ENCODE measurements around the gene MAN2B2.
A peak's percentile ranks its signal among the peaks of the same experiment; 100 is the strongest.

Gene MAN2B2

DNA sequence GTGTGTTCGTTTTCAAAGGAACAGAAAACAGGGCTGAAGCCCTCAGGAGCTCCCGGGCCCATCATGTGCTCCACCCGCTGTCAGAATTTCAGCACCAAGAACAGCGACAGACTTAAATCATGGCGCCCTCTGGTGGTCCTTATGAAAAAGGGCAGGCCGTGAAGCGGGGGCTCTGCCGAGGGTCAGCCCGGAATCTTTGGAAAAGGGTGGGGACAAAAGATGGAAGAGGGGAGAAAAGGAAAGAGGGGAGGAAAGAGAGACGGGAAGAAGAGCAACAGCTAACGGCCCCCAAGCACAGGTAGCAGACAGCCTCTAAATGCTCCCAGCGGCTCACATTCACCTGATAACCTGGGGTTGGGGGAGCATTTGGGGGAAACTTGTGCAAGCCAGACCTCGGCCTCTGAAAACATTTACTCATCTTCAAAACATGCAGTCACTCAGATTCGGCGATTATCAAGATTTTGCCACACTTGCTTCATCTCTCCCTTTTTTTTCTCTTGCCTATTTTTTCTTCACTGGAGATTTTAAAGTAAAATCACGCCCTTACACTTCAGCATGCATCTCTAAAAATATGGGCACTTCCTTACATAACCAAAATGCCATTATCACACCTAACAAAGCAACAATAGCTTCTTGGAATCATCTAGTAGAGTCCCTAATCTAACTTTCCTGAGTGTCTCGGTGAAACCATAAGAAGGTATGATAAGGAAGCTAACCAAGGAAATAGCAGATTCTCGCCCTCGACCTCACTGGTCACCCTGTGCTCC lies 28.1 kb upstream of the MAN2B2 start:
- peak; percentile 62 for DNase-seq

DNA sequence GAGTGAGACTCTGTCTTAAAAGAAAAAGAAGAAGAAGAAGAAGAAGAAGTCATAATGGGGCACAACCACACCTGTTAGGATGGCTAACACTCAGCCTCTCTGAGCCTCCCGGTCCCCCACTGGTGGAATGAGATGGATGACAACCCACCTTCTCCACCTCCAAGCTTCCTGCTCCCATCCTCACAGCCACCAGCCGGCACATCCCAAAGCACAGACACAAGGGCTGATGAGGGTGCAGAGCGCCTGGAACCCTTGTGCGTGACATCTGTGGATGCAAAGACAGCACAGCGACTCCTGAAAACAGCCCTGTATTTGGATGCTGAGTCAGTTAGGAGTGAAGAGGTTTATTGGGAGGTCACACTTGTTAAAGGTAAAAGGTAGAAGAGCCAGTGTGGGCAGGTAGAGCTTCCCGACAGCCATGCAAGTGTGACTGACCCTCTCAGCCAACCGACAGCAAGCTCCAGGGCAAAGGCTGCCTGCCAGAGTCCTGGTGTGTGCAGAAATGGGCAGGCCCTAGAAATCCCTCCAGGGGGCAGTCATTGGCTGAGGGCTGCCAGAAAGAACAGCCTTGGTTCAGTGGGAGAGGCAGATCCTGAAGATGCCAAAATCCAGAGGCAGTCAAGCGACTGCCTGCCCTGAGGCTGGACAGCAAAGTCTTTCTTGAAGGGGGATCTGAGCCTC lies 26.6 kb upstream of the MAN2B2 start:
- DNase-seq: peak; percentile 58

DNA sequence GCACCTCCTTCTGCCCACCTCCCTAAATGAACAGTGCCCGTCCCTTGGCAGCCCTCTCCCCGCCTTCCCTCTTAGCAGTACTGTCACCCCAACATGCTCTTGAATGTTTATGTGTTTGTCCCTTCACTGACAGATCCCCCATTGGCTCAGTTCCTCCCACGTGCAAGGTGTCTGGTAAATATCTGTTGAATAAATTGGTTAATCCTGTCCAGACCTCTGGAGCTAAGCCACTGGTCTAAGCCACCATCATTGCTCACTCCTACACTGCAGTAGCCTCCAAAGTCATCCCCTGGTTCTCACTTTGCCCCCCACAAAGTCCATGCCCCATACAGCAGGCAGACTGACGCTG lies 26.1 kb upstream of the MAN2B2 start:
- no peak for DNase-seq

GRCh38 chr4:6549445-6549844 lies 25.5 kb upstream of the MAN2B2 start:
- no peak for DNase-seq

DNA sequence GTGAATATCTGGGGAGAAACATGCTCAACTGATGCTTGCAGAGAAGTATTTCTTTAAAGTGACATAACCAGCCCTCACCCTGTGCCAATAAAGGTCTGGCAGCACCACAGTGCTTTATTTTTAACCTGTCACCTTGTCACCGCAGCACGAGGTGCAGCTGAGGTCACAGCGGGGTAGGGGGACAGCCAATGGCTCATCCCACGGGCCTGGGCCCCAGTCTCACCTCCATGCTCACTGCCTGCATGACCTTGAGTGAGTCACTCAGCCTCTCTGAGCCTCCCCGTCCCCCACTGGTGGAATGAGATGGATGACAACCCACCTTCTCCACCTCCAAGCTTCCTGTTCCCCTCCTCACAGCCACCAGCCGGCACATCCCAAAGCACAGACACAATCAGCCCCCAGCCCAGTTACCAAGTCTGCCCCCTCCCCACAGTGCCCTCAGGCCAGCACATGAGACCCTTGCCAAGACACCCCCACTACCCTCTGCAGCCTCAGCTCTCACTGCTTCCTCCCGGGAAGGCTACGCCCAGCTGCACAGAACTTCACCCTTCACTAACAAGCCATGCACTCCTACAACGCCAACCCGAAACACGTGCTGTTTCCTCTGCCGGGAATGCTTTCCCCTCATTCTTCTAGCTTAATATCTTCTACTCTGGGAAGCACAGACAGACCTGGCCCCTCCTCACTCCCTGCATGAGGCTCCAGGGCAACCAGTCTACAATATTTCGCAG lies 24.9 kb upstream of the MAN2B2 start:
- no peak for DNase-seq

DNA sequence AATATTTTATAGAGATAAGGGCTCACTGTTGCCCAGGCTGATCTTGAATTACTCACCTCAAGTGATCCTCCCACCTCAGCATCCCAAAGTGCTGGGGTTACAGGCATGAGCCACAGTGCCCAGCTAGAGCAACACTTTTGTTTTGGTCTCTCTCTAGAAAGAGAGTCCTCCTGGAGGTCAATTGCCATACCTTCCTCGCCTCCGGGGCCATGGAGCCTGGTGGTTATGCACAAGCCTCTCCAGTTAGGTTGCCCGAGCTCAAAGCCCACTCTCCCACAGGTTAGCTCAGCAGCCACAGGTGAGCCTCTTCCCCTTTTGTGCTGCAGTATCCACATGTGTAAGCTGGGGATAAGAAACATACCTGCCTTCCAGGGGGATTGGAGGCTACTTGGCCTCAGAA lies 24.2 kb upstream of the MAN2B2 start:
- DNase-seq: no peak

DNA sequence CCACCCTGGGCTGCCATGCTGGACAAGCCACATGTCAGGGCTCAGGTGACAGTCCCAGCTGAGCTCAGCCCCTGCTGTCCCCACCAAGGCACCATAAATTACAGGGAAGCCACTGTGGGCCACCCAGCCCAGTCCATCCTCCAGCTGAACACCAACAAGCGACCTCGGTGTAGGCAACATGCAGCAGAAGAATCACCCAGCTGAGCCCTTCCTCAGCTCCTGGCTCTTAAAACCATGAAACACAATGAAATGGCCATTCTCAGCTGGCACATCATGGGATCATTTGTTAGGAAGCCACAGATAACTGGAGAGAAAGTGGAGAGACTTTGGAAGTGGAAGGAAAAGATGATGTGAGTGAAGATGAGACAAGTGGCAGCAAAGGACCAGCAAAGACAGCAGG lies 23.3 kb upstream of the MAN2B2 start:
- no peak for DNase-seq

GRCh38 chr4:6555519-6555918 lies 19.5 kb upstream of the MAN2B2 start:
- DNase-seq: no peak

DNA sequence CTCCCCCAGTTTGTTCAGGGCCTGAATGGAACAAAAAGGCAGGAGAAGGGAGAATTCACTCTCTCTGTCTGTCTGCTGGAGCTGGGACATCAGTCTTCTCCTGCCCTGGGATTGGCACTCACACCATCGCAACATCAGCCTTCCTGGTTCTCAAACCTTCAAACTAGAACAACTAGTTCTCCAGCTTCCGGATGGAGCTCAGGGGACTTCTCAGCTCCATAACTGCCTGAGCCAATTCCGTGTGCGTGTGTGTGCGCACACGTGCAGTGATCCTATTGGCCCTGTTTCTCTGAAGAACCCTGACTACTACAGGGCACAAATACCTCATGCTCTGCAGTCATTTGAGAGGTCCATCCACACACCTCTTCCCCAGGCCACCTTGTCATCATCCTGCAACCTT lies 18.7 kb upstream of the MAN2B2 start:
- no peak for DNase-seq

- DNase-seq: no peak
Measured at GRCh38 chr4:6557185-6557584, 17.8 kb upstream of the MAN2B2 start.

DNA sequence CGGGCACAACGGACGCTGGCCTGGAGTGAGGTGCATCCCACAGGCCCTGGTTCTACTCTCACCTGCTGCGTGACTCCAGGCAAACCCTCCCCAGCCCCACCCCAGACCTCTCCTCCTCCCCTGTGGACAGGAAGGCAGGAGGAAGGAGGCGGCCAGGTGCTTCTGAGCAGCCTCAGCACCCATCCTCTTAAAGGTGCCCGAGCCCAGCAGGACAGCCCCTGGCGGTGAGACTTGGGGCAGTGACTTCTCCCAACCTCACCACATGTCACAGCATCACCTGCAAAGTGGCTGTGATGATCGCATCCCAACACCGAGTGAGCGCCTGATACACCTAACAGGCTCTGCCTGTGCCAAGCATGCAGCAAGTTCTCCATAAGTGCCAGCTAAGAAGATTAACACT lies 17.1 kb upstream of the MAN2B2 start:
- DNase-seq: no peak

DNA sequence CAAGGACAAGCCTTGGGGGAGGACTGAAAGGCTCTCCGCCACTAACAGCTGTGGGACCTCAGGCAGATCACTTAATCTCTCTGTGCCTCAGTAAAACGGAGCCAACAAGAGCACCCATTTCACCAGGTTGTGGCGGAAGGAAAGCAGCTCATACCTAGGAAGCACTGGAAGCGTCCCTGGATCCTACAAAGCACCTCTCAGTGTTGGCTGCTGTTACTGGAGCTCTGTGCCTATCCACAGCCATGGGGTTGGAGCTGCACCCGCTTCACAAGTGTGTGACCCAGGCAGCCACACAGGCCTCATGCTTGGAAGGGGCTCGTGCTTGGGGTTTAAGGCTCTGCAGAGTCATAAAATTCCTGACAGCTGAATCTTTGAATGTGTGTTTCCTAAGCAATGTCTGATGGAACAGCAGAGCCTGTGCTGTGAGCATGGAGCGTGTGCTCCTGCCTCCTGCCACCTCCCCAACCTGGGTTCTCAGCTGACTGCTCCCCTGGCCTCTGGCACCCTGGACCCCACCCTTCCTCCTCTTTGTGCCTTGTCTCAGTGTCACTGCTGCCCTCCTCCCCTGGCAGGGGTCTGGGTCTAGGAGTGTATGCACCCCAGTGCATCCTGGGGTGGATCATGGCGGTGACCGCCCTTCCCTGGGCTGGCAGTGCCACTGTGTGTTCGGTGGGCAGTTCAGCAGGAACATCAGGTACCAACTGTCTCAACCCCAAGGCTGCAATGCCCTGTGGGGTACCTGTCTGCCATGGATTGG lies 14.4 kb upstream of the MAN2B2 start:
- no peak for DNase-seq

DNA sequence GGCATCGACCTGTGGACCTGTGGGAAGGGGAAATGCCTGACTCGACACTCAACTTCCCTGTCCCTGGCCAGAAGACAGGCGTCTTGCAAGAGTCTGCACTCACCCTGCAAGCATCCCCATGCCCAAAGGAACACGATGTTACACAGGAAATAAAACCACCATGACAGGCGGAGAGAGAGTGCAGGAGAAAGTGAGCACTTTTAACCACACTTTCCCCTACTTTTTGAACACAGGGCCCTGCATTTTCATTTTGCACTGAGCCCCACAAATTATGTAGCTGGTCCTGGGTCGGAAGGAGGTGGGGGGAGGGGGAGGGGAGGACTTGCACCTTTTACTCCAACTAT lies 13.8 kb upstream of the MAN2B2 start:
- no peak for DNase-seq

DNA sequence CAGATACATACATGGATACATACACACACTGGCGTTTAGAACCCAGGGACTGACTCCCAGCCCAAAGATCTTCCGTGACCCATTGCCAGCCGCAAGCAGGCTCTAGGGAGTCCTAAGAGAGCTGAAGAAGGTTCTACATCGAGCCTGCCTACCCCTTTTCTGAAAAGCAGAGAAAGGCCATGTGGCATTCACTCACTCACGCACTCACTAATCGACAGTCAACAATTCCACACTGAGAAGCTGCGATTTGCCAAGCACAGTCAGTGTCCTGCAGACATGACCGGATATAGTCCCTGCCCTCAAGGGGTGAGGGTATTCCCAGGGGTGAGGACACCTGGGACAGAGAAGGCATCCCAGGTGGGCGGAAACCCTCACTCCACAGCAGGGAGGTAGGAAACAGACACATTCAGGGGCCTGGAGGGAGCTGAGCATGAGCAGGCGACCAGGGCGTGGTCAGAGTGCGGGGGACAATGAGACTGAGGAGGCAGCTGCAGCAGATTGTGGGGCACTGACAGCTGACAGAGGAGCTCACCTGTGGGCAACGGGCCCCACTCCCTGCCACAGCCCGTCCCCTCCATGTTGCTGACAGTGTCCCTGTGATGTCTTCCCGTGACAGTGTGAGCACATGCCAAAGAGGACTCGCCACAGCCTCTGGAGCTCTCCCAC lies 13.2 kb upstream of the MAN2B2 start:
- DNase-seq: peak; percentile 73

- peak; percentile 48 for DNase-seq
Measured at GRCh38 chr4:6562931-6563901, 11.8 kb upstream of the MAN2B2 start.

- DNase-seq: no peak
Measured at GRCh38 chr4:6563935-6564645, 10.9 kb upstream of the MAN2B2 start.

GRCh38 chr4:6565691-6566390 lies 9.1 kb upstream of the MAN2B2 start:
- DNase-seq: no peak

- DNase-seq: no peak
Measured at GRCh38 chr4:6566391-6567190, 8.4 kb upstream of the MAN2B2 start.

GRCh38 chr4:6567218-6567617 lies 7.8 kb upstream of the MAN2B2 start:
- DNase-seq: no peak
